Effector memory CD4-positive, alpha-beta T cell (primary cell): ENCODE results near the gene PLEKHA5.
"Not testable (repeated sequence)": the region's sequence is repeated elsewhere in the genome, so short reads cannot be mapped to it uniquely, and the experiment has no call there.

Source experiments
- DNase-seq, 3 donors: peaks; one replicate each; pipeline ENCODE4 v3.0.0-alpha.2; 2020
- H3K27ac ChIP-seq: 2 replicates; pipeline ENCODE4 v1.7.0; 2013; ENCODE audit warnings: mild to moderate bottlenecking, low read length, moderate library complexity; ENCODE audit not compliant: insufficient read depth, poor library complexity, severe bottlenecking
- H3K27me3 ChIP-seq: replicated peaks from 2 replicates; pipeline ENCODE4 v1.7.0; 2013; ENCODE audit warnings: mild to moderate bottlenecking, low read length; ENCODE audit not compliant: insufficient read depth, control insufficient read depth, poor library complexity, severe bottlenecking
- H3K36me3 ChIP-seq: 2 replicates; pipeline ENCODE4 v1.7.0; 2013; ENCODE audit warnings: mild to moderate bottlenecking, low read length, moderate library complexity; ENCODE audit not compliant: control insufficient read depth, insufficient read depth
- H3K4me1 ChIP-seq: 2 replicates; pipeline ENCODE4 v1.7.0; 2013; ENCODE audit warnings: low read length, mild to moderate bottlenecking; ENCODE audit not compliant: control insufficient read depth, insufficient read depth, poor library complexity, severe bottlenecking
- H3K4me3 ChIP-seq: 2 replicates; pipeline ENCODE4 v1.7.0; 2013; ENCODE audit warnings: low read length, low read depth, mild to moderate bottlenecking; ENCODE audit not compliant: insufficient read depth, poor library complexity, severe bottlenecking
- H3K9me3 ChIP-seq: 2 replicates; pipeline ENCODE4 v1.7.0; 2013; ENCODE audit warnings: mild to moderate bottlenecking, low read length, moderate library complexity; ENCODE audit not compliant: control insufficient read depth

Gene PLEKHA5

DNA sequence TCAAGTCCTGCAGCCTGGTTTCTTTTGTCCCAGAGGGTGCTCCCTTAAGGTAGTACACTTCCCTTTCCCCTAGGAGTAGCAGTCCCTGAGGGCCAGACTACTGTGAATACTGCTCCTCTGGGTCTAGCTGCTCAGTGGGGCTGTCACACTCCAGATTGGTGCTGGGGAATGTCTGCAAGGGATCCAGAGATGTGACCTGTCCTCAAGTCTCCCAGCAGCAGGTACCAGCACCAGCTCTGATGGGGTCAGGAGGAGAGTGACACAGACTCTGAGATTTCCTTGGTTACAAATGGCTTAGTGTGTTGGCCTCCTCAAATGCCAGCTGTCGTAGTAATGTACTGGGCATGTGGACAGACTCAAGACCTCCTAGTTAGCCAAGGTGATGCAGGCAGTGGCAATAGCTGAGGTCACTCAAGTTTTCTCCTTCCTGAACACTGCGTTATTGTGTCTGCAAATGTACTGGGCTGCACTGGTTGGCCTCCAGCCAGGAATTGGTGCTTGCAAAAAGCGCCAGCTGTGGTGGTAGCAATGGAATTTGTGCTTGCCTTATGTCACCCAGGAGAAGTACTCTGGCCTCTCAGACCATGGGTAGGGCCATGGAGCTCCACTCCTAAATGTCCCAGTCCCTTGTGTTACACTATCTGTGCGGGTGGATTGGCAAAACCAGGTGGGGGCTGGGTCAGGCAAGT lies 273.4 kb downstream of the PLEKHA5 start:
- Histone ChIP-seq H3K4me3 (no peak overlapping the region), H3K36me3 (no peaks in the 10 kb centered on the region), H3K27ac (no peak overlapping the region), H3K27me3 (no peaks in the 10 kb centered on the region), H3K4me1 (peaks cover 7% of the 10 kb centered on the region), H3K9me3 (no peaks in the 10 kb centered on the region)
- DNase-seq = no peak

DNA sequence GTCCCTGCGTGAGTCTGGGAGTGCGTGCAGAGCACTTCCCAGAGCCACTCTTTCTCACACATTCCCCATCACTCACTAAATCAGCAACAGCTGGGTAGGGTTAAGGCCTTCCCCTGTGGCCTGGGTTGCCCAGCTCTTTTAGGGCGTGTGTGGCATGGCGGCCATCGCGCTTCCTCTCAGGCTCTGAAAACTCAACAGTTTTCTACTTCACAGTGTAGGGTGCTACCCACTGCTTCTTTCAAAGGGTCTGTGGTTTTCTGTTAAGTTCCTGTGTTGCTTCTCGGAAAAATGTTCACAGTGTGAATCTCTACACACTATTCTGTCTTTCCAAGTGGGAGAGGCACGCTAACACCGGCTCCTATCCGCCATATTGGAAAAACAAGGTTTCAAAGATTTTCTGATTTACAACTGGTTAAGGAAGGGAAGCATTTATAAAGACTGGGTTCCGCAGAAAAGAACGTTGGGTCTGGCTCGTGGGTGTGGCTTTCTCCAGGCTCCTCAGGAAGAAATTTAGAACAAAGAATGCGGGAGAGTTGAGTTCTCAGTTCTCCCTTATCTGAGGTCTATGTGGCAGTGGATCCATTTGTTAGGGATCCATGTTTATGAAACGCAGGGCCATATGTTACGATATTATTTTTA lies 274.8 kb downstream of the PLEKHA5 start:
- peaks cover 7% of the 10 kb centered on the region for H3K4me1 ChIP-seq
- no peaks in the 10 kb centered on the region for H3K9me3 ChIP-seq
- no peak overlapping the region for H3K27ac ChIP-seq
- no peaks in the 10 kb centered on the region for H3K27me3 ChIP-seq
- H3K36me3 ChIP-seq = no peaks in the 10 kb centered on the region
- DNase-seq = no peak
- H3K4me3 ChIP-seq = no peak overlapping the region

DNA sequence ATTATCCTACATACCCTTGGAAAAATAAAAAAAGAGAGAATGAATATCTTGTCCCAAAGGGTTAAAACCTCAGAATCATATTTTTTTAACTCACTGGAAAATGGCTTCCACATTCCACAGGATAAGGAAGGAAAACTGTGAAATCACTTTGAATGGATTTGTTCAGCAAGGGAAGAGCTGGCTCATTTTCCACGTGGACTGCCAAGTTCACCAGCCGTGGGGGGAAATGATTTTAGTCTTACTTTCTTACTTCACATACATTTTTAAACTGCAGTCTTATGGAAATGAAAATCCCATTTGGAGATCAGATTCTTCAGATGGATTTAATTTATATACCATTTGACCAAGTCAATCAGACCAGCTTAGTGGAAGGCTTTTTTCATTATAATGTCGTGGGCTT lies 279.8 kb downstream of the PLEKHA5 start:
- Histone ChIP-seq H3K36me3 (no peaks in the 10 kb centered on the region), H3K4me1 (peaks cover 3% of the 10 kb centered on the region), H3K27me3 (no peaks in the 10 kb centered on the region), H3K4me3 (no peak overlapping the region), H3K9me3 (no peaks in the 10 kb centered on the region), H3K27ac (no peak overlapping the region)
- no peak for DNase-seq

DNA sequence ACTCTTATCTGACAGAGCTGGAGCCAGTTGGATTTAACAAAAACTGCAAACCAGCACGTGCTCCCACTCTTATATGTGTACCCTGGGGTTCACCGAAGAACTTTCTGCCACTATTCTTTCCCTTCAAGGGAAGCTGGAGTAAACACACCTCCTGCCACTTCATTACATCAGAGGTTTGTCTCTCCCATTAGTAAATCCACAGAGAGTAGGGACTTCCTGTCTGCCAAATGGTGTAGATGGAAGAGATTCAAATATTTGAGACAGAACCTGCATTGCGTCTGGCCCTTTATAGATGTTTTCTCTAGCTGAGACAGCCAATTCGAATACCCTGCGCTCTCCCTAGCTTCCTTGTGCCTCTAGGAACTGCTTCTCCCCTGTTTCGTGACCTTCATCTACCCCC lies 280.7 kb downstream of the PLEKHA5 start:
- Histone ChIP-seq H3K27me3 (no peaks in the 10 kb centered on the region), H3K27ac (no peak overlapping the region), H3K4me1 (no peaks in the 10 kb centered on the region), H3K9me3 (no peaks in the 10 kb centered on the region), H3K4me3 (no peak overlapping the region), H3K36me3 (no peaks in the 10 kb centered on the region)
- no peak for DNase-seq

DNA sequence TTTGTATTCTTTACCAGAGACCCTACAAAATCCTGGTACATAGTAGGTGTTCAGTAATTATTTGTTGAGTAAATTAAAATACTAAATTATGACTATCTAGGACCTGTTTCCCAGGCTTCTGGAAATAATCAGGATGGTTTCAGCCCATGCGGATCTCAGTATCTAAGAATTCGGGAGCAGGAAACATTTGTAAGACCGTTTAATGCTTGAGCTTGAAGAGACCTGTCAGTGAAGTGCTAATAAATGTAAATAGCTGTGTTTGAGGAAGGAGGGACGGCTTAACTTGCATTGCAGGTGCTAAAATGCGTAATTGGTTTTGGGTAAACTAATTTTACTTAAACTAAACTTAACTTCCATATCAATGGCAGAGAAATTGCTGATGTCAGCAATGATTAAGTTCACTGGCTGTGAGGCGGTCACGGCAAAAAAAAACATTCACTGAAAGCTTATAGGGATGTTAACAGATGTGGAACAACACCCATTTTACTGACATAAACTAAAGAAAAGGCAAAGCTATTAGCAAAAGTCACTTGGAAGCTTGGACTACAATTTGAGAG lies 281.2 kb downstream of the PLEKHA5 start:
- Histone ChIP-seq H3K4me1 (no peaks in the 10 kb centered on the region), H3K27ac (no peak overlapping the region), H3K36me3 (no peaks in the 10 kb centered on the region), H3K27me3 (no peaks in the 10 kb centered on the region), H3K9me3 (no peaks in the 10 kb centered on the region), H3K4me3 (no peak overlapping the region)
- no peak for DNase-seq

DNA sequence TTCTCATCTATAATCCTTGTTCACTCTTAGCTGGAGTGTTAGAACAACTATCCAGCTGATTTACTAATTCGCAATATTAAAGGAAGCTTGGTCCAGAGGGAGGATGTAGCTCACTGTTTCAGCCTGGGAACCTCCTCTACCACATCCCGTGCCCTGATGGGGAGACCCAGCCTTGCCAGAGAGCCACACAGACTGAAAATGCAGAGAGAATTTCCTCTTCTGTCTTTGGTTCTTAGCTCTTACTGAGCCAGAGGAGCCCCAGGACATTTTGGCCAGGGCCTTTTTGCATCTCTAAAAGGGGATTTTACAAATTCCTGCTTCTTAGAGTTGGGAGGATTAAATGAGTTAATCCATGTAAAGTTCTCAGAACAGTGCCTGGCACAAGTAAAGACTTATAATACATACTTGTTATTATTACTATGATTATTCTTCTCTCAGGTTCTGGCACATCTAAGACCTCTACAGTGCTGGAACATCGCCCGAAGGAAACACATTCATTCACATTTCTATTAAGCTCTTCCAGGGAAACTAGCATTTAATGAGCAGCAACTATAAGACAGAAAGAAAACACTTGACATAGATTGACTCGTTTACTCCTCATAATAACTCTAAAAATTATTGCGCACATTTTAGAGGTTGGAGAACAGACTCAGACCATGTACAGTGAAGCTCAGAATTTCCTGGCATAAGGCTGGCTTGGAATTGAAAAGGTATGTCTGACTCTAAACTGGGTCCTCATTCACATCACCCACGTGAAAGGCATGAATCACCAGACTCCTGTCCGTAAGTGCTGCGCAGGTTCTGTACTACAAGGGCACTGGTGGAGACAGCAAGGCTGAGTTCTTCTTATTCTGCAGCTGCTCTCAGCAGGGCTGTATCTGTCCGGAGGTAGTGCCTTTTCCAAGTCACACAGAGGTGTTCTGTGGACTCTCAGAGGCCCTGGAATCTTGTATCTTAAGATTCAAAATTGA lies 282.0 kb downstream of the PLEKHA5 start:
- no peak overlapping the region for H3K27ac ChIP-seq
- no peak for DNase-seq
- H3K27me3 ChIP-seq = no peaks in the 10 kb centered on the region
- H3K4me1 ChIP-seq = no peaks in the 10 kb centered on the region
- no peaks in the 10 kb centered on the region for H3K9me3 ChIP-seq
- H3K36me3 ChIP-seq = no peaks in the 10 kb centered on the region
- no peak overlapping the region for H3K4me3 ChIP-seq

DNA sequence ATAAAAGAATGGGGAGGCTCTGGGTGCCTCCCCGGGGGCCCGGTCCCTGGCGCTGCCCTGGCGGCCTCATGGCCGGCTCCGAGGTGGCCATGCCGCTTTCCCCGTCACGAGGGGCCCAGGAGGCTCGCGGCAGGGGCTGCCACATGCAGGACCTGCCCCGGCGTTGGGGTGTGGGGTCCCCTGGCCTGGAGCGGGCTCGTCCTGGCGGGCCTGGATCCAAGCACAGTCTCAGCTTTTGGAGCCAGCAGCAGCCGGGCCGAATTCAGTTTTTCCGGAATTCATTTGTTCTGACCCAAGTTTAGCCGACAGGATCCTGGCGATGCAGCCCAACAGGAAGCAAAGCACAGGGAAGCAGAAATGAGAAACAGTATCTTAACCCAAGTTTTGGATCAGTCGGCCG lies 283.3 kb downstream of the PLEKHA5 start:
- Histone ChIP-seq H3K36me3 (no peaks in the 10 kb centered on the region), H3K4me3 (no peak overlapping the region), H3K9me3 (no peaks in the 10 kb centered on the region), H3K27ac (no peak overlapping the region), H3K27me3 (no peaks in the 10 kb centered on the region), H3K4me1 (no peaks in the 10 kb centered on the region)
- DNase-seq = no peak

DNA sequence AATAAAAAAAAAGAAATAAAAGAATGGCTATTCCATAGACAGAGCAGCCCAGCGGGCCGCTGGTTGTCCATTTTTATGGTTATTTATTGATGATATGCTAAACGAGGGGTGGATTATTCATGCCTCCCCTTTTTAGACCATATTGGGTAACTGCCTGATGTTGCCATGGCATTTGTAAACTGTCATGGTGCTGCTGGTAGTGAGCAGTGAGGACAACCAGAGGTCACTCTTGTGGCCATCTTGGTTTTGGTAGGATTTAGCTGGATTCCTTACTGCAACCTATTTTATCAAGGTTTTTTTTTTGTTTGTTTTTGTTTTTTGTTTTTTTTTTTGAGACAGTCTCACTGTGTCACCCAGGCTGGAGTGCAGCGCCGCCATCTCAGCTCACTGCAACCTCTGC lies 284.0 kb downstream of the PLEKHA5 start:
- H3K36me3 ChIP-seq, H3K4me3 ChIP-seq, H3K27ac ChIP-seq, H3K27me3 ChIP-seq, DNase-seq, H3K9me3 ChIP-seq, H3K4me1 ChIP-seq: not testable (repeated sequence)

DNA sequence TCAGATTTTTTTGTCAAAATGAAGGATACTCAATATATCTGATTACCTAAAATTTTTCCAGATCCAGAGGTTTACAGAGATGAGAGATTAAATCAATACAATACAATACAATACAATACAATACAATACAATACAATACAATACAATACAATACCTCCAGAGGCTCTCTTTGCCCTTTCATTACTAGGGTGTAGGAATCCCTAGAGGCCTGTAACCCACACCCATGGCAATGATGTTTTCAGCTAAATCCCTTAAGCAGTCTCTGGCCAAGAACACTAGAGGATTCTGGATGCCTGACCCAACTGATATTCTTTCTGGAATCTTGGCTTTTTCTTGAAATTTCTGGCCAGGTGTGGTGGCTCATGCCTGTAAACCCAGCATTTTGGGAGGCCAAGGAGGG lies 286.0 kb downstream of the PLEKHA5 start:
- no peaks in the 10 kb centered on the region for H3K36me3 ChIP-seq
- H3K9me3 ChIP-seq = no peaks in the 10 kb centered on the region
- no peak overlapping the region for H3K27ac ChIP-seq
- H3K27me3 ChIP-seq = no peaks in the 10 kb centered on the region
- H3K4me3 ChIP-seq = no peak overlapping the region
- H3K4me1 ChIP-seq = no peaks in the 10 kb centered on the region
- DNase-seq = no peak
